ENCODE measurements around the gene DBNDD2.

GRCh38 chr20:45387274-45387673 is 20.8 kb upstream of the DBNDD2 start:
- no peak for TF ChIP-seq POLR2A (IDR thresholded peaks at IDR 0.05)
- TF ChIP-seq CTCF (IDR thresholded peaks at IDR 0.05 in 8 of 11, conservative IDR thresholded peaks at IDR 0.05 in 3 of 11), result no peak
